ENCODE data around the gene UPK1A. TPM values are rescaled to one million over a fixed set of nuclear protein-coding genes. Genes with fewer than 3 reads are reported as not detected.

The UPK1A gene
- polyA plus RNA-seq, 1 donor from 2014 or later: not detected

- Histone ChIP-seq H3K4me3 (ENCODE audit: low read length) (no peak overlapping the region), H3K9me2 (ENCODE audit: insufficient read depth, low read length) (no peaks in the 10 kb centered on the region), H3K4me2 (ENCODE audit: low read length) (no peak overlapping the region), H3K9ac (ENCODE audit: low read length) (no peak overlapping the region), H4K20me1 (ENCODE audit: insufficient read depth) (no peaks in the 10 kb centered on the region), H2AFZ (ENCODE audit: low read depth, low read length) (no peak overlapping the region), H3K27me3 (ENCODE audit: insufficient read depth, low read depth, low read length) (no peaks in the 10 kb centered on the region), H3K36me3 (ENCODE audit: insufficient read depth, low read length) (no peaks in the 10 kb centered on the region), H3K27ac (ENCODE audit: low read length) (no peak overlapping the region), H3K9me3 (ENCODE audit: low read length) (no peaks in the 10 kb centered on the region), H3K79me2 (replicated peaks; ENCODE audit: insufficient read depth, low read length) (no peaks in the 10 kb centered on the region), H3F3A (ENCODE audit: insufficient read depth, low read length, poor library complexity, severe bottlenecking) (no peaks in the 10 kb centered on the region)
- TF ChIP-seq SMC3 (conservative IDR thresholded peaks at IDR 0.05; ENCODE audit: poor library complexity) (no peak), TAF1 (IDR thresholded peaks at IDR 0.05; ENCODE audit: low read depth) (no peak), EZH2 (IDR thresholded peaks at IDR 0.05; ENCODE audit: borderline replicate concordance, insufficient read depth, low read length, poor library complexity, severe bottlenecking) (no peak), RAD21 (conservative IDR thresholded peaks at IDR 0.05) (no peak), EP300 (conservative IDR thresholded peaks at IDR 0.05; ENCODE audit: poor library complexity, severe bottlenecking) (no peak), MXI1 (conservative IDR thresholded peaks at IDR 0.05; ENCODE audit: poor library complexity, severe bottlenecking) (no peak), POLR2AphosphoS5 (IDR thresholded peaks at IDR 0.05) (no peak)
- TF ChIP-seq, protein P1, sequence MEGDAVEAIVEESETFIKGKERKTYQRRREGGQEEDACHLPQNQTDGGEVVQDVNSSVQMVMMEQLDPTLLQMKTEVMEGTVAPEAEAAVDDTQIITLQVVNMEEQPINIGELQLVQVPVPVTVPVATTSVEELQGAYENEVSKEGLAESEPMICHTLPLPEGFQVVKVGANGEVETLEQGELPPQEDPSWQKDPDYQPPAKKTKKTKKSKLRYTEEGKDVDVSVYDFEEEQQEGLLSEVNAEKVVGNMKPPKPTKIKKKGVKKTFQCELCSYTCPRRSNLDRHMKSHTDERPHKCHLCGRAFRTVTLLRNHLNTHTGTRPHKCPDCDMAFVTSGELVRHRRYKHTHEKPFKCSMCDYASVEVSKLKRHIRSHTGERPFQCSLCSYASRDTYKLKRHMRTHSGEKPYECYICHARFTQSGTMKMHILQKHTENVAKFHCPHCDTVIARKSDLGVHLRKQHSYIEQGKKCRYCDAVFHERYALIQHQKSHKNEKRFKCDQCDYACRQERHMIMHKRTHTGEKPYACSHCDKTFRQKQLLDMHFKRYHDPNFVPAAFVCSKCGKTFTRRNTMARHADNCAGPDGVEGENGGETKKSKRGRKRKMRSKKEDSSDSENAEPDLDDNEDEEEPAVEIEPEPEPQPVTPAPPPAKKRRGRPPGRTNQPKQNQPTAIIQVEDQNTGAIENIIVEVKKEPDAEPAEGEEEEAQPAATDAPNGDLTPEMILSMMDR (IDR thresholded peaks at IDR 0.05; ENCODE audit: poor library complexity, severe bottlenecking): no peak
- TF ChIP-seq, protein P2, sequence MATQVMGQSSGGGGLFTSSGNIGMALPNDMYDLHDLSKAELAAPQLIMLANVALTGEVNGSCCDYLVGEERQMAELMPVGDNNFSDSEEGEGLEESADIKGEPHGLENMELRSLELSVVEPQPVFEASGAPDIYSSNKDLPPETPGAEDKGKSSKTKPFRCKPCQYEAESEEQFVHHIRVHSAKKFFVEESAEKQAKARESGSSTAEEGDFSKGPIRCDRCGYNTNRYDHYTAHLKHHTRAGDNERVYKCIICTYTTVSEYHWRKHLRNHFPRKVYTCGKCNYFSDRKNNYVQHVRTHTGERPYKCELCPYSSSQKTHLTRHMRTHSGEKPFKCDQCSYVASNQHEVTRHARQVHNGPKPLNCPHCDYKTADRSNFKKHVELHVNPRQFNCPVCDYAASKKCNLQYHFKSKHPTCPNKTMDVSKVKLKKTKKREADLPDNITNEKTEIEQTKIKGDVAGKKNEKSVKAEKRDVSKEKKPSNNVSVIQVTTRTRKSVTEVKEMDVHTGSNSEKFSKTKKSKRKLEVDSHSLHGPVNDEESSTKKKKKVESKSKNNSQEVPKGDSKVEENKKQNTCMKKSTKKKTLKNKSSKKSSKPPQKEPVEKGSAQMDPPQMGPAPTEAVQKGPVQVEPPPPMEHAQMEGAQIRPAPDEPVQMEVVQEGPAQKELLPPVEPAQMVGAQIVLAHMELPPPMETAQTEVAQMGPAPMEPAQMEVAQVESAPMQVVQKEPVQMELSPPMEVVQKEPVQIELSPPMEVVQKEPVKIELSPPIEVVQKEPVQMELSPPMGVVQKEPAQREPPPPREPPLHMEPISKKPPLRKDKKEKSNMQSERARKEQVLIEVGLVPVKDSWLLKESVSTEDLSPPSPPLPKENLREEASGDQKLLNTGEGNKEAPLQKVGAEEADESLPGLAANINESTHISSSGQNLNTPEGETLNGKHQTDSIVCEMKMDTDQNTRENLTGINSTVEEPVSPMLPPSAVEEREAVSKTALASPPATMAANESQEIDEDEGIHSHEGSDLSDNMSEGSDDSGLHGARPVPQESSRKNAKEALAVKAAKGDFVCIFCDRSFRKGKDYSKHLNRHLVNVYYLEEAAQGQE (IDR thresholded peaks at IDR 0.05; ENCODE audit: borderline replicate concordance): no peak
These were observed 46.9 kb upstream of the UPK1A start for GRCh38 chr19:35619290-35619923.

- Histone ChIP-seq H3K9me2 (ENCODE audit: insufficient read depth, low read length) (no peaks in the 10 kb centered on the region), H3K79me2 (replicated peaks; ENCODE audit: insufficient read depth, low read length) (no peaks in the 10 kb centered on the region), H2AFZ (ENCODE audit: low read depth, low read length) (no peak overlapping the region), H3K4me2 (ENCODE audit: low read length) (no peak overlapping the region), H3F3A (ENCODE audit: insufficient read depth, low read length, poor library complexity, severe bottlenecking) (no peaks in the 10 kb centered on the region), H3K4me3 (ENCODE audit: low read length) (no peak overlapping the region), H3K9ac (ENCODE audit: low read length) (no peak overlapping the region), H4K20me1 (ENCODE audit: insufficient read depth) (no peaks in the 10 kb centered on the region), H3K27ac (ENCODE audit: low read length) (no peak overlapping the region), H3K9me3 (ENCODE audit: low read length) (no peaks in the 10 kb centered on the region), H3K36me3 (ENCODE audit: insufficient read depth, low read length) (no peaks in the 10 kb centered on the region), H3K27me3 (ENCODE audit: insufficient read depth, low read depth, low read length) (no peaks in the 10 kb centered on the region)
- no peak for TF ChIP-seq TAF1 (IDR thresholded peaks at IDR 0.05; ENCODE audit: low read depth)
- TF ChIP-seq EZH2 (IDR thresholded peaks at IDR 0.05; ENCODE audit: borderline replicate concordance, insufficient read depth, low read length, poor library complexity, severe bottlenecking): no peak
- TF ChIP-seq MXI1 (conservative IDR thresholded peaks at IDR 0.05; ENCODE audit: poor library complexity, severe bottlenecking): no peak
- TF ChIP-seq EP300 (conservative IDR thresholded peaks at IDR 0.05; ENCODE audit: poor library complexity, severe bottlenecking): no peak
- TF ChIP-seq, protein P1 (IDR thresholded peaks at IDR 0.05; ENCODE audit: poor library complexity, severe bottlenecking): no peak
- no peak for TF ChIP-seq RAD21 (conservative IDR thresholded peaks at IDR 0.05)
- TF ChIP-seq SMC3 (conservative IDR thresholded peaks at IDR 0.05; ENCODE audit: poor library complexity): no peak
- TF ChIP-seq, protein P2 (IDR thresholded peaks at IDR 0.05; ENCODE audit: borderline replicate concordance): no peak
- no peak for TF ChIP-seq POLR2AphosphoS5 (IDR thresholded peaks at IDR 0.05)
These were observed 46.3 kb upstream of the UPK1A start for GRCh38 chr19:35620001-35620400.

Data from neural cell (in vitro differentiated cells).